ENCODE measurements around the gene C14orf132.
A peak's percentile ranks its signal among the peaks of the same experiment; 100 is the strongest.

C14orf132 gene

DNA sequence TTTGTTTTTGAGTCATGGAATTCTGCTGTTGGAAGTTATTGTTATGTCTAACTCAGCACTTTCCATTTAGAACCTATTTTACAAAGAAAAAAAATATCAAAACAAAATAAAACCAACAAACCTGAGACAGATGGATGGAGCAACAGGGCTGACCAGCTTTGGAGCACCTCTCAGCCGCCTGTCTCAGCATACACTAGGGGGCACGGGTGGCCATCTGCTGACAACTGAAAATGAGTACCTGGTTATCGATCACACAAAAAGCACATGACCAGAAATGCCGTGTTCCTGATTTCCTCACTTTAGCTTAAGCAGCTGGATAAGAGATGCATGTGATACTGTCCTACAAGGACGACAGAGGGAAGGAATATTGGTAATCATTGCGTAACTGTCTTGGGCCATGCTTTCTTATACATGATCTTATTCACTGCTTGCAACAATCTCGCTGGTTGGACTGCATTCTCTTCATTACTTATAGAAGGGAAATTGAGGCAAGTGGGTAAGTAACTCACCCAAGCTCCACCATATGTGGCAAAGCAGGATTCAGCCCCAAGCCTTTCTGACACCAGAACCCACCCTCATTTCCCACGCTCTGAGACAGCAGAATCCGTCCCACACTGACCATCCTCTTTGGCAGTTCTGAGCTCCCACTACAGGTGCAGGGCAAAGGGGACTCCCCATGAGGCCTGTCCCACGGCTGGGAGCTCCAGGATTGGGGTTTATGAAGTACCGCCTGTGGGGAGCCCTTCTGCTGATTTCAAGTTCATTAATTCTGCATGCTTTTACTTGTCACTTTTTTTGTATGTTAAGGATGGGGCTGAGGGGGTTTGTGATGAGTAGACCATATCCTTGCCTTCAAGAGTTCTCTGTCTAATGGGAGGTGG is 43.5 kb downstream of the C14orf132 start:
- no peak overlapping the region for H3K4me3 ChIP-seq (replicated peaks; ENCODE audit: low read depth, low read length)
- TF ChIP-seq, protein P1, sequence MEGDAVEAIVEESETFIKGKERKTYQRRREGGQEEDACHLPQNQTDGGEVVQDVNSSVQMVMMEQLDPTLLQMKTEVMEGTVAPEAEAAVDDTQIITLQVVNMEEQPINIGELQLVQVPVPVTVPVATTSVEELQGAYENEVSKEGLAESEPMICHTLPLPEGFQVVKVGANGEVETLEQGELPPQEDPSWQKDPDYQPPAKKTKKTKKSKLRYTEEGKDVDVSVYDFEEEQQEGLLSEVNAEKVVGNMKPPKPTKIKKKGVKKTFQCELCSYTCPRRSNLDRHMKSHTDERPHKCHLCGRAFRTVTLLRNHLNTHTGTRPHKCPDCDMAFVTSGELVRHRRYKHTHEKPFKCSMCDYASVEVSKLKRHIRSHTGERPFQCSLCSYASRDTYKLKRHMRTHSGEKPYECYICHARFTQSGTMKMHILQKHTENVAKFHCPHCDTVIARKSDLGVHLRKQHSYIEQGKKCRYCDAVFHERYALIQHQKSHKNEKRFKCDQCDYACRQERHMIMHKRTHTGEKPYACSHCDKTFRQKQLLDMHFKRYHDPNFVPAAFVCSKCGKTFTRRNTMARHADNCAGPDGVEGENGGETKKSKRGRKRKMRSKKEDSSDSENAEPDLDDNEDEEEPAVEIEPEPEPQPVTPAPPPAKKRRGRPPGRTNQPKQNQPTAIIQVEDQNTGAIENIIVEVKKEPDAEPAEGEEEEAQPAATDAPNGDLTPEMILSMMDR (IDR thresholded peaks at IDR 0.05; ENCODE audit: low read length, missing control alignments): no peak
- DNase-seq (ENCODE audit: low read depth): no peak

DNA sequence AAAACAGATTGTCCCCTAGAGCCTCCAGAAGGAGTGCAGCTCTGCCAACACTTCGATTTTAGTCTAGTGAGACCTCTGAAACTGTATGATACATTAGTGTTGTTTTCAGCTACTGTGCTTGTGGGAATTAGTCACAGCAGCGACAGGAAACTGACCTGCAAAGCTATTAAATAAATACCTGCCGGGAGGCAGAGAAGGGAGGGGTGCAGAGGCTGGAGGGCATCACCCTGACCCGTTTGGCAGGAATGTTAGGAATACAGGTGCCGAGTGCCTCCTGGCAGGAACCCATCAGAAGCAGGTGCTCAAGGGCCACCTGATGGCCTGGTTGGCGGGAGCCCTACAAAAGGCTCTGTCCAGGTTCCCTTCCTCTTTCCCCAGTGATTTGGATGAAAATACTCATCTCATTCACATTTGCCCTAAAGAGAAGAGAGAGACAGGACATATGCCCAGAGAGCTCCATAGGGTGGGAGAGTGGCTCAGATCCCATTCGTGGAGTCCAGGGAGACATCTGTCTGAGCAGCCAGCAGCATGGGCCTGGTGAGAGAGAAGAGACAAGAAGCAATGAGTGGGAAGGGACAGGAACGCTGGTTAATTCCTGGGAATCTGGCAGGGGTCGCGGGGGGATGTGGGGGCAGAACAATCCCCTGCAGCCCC is 44.6 kb downstream of the C14orf132 start:
- H3K4me3 ChIP-seq (replicated peaks; ENCODE audit: low read depth, low read length): no peak overlapping the region
- DNase-seq (ENCODE audit: low read depth): no peak
- TF ChIP-seq, protein P1 (IDR thresholded peaks at IDR 0.05; ENCODE audit: low read length, missing control alignments): no peak

DNA sequence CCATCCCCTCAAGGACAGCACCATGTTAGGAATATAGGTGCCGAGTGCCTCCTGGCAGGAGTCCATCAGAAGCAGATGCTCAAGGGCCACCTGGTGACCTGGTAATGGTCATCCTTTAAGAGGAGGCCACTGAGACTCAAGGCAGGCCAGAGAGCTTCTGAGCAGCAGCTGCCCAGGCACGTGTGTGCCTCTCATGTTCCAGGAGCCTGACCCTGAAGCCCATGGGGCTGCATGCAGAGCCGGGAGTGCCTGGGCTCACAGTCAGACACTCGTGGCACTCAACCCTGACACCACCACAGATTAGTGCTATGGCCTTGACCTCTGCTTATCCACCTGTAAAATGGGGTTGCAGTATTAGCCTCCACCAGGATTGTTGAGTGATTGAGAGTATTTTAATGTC is 45.6 kb downstream of the C14orf132 start:
- no peak overlapping the region for H3K4me3 ChIP-seq (replicated peaks; ENCODE audit: low read depth, low read length)
- TF ChIP-seq, protein P1 (IDR thresholded peaks at IDR 0.05; ENCODE audit: low read length, missing control alignments): no peak
- DNase-seq (ENCODE audit: low read depth): no peak

DNA sequence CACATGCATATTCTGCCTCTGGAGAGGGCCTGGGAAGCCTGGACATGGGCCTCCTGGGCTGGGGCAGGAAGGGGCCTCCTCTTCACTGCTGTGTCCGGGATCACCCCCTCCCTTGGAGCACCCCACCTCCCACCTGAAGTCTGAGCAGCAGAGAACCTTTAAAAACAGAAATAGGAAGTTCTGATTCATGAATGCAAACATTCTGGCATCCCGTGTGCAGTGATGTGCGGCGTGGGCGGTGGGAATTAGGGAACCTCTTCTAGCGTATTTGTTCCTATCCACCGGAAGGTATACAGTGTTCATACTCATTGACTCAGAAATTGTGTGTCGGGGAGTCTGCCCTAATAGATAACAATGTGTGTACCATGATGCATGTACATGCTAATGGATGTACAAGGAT is 46.2 kb downstream of the C14orf132 start:
- TF ChIP-seq, protein P1 (IDR thresholded peaks at IDR 0.05; ENCODE audit: low read length, missing control alignments): no peak
- H3K4me3 ChIP-seq (replicated peaks; ENCODE audit: low read depth, low read length): no peak overlapping the region
- no peak for DNase-seq (ENCODE audit: low read depth)

DNA sequence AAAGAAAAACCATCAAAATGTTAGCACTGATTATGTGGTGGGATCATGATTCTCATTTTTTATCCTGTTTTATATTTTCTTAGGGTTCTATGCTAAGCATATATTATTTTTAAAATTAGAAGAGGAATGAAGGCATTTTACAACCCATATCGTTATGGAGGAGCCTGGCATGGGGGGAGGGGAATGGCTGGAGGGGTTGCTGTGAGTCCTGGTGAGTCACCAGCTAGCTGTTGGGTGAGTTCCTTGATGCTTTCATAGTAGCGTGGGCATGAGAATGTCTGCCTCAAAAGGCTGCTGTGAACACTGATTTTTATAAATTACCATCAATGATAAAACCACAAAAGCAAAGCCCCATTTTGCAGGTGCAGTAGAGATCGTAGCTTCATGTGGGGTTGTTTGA is 46.9 kb downstream of the C14orf132 start:
- peak; percentile 53 for DNase-seq (ENCODE audit: low read depth)
- TF ChIP-seq, protein P1 (IDR thresholded peaks at IDR 0.05; ENCODE audit: low read length, missing control alignments): no peak
- H3K4me3 ChIP-seq (replicated peaks; ENCODE audit: low read depth, low read length): no peak overlapping the region

DNA sequence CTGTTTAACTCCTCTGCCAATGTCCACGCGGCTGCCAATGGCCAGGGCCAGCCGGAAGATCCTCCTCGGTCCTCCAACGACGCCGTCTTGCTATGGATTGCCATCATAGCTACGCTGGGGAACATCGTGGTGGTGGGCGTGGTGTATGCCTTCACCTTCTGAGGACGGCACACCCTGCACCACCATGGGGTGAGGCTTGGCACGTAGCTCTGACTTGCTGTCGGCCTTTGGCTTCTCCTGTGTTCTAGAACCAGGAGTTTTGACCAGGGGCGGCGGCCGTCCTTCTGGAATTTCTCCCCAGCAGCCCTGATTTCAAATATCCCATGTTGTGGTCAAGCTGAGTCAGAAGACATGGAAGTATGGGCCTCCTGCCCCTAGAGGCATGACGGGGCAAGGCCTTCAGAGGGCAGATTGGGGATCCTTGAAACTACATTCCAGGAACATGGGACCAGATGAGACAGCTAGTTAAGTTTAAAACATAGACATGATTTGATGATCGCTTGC is 47.5 kb downstream of the C14orf132 start:
- TF ChIP-seq, protein P1 (IDR thresholded peaks at IDR 0.05; ENCODE audit: low read length, missing control alignments): no peak
- no peak overlapping the region for H3K4me3 ChIP-seq (replicated peaks; ENCODE audit: low read depth, low read length)
- no peak for DNase-seq (ENCODE audit: low read depth)
